Activated T-cell treated with anti-CD3 and anti-CD28 coated beads for 48 hours (primary cell): Measurements from ENCODE around the gene ANKRD65.
A peak's percentile ranks its signal among the peaks of the same experiment; 100 is the strongest.
"Not testable (repeated sequence)": the region's sequence is repeated elsewhere in the genome, so short reads cannot be mapped to it uniquely, and the experiment has no call there.

ENCODE experiments used
- DNase-seq: peaks from one replicate; pipeline ENCODE4 v3.0.0-alpha.2; 2020; ENCODE audit warnings: low read depth

ANKRD65 gene

DNA sequence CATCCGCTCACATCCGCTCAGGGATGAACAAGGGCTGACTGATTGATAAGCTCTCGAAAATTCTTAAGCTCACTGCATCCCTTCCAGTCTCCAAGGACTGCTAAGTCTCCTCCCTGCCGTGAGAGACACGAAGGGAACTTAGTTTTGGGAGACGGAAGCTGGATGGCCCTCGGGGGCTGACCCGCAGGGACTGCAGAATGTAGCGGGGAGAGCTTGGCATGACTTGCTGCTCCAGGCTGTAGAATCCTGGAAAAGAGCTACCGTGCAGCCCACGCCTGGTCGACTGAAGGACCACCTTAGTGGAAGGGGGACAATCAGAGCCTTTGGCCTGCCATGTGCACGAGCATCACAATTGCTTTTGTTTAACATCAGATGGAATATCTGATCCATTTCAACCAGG is 5.3 kb downstream of the ANKRD65 start:
- DNase-seq, result no peak

DNA sequence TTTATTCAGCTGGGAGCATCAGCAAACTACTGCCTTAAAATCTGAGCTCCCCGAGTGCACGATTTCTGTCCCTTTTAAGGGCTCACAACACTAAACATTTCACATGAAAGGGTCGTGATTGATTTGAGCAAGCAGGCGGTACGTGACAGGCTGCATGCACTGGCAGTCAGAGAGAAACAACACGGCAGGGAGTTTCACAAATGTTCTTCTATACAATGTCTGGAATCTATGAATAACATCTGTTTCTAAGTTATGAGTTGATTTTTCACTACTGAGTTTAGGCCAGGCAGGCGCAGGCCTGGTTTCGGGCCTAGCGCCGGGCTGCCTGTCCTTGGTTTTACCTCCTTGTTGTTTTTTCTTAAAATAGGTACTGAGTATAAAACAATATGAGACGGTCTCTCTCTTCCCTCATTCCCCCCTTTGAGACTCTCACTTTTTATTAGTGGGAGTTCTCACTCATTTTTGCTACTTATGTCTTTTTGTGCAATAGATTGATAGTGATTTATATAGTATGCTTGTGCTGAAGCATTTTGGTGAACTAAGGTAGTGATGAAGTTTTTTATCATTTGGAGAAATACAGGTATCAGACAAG is 8.7 kb downstream of the ANKRD65 start:
- DNase-seq, result not testable (repeated sequence)

DNA sequence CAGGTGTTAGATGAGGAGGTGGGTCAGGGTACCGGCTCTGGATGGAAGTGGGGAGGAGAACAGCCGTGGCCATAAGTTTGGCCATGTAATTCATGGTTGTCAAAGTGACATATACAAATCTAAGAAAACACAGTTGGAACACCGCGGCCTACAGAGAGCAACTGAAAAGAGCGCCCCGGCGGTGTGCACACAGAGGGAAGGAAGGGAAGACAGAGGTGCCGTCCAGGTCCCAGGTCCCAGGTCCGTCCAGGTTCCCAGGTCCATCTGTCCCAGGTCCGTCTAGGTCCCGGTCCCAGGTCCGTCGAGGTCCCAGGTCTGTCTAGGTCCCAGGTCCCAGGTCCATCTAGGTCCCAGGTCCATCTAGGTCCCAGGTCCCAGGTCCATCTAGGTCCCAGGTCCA is 9.4 kb downstream of the ANKRD65 start:
- no peak for DNase-seq

DNA sequence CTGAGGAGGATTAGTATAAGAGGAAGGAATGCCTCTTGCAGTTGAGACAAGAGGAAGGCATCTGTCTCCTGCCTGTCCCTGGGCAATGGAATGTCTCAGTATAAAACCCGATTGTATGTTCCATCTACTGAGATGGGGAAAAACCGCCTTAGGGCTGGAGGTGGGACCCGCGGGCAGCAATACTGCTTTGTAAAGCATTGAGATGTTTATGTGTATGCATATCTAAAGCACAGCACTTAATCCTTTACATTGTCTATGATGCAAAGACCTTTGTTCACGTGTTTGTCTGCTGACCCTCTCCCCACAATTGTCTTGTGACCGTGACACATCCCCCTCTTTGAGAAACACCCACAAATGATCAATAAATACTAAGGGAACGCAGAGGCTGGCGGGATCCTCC is 10.8 kb downstream of the ANKRD65 start:
- DNase-seq, result not testable (repeated sequence)

DNA sequence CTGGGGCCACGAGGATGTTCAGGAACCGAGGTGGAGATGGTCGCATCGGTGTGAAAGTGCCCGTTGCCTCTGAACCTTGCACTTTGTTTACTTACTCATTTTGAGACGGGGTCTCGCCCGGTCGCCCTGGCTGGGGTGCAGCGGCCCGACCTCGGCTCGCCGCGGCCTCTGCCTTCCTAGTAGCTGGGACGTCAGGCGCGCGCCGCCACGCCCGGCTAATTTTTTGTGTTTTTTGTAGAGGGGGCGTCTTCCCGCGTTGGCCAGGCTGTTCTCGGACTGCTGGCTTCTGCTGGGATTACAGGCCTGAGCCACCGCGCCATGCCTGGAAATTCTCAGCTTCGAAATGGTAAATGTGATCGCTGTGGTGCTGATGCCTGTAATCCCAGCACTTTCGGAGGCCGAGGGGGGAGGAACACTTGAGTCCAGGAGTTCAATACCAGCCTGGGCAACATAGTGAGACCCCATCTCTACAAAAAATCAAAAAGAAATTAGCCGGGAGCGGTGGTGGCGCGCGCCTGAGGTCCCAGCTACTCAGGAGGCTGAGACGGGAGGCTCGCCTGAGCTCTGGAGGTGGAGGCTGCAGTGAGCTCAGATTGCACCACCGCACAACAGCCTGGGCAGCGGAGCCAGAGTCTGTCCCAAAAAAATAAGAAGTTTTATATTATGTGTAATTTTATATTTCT is 13.3 kb downstream of the ANKRD65 start:
- no peak for DNase-seq

DNA sequence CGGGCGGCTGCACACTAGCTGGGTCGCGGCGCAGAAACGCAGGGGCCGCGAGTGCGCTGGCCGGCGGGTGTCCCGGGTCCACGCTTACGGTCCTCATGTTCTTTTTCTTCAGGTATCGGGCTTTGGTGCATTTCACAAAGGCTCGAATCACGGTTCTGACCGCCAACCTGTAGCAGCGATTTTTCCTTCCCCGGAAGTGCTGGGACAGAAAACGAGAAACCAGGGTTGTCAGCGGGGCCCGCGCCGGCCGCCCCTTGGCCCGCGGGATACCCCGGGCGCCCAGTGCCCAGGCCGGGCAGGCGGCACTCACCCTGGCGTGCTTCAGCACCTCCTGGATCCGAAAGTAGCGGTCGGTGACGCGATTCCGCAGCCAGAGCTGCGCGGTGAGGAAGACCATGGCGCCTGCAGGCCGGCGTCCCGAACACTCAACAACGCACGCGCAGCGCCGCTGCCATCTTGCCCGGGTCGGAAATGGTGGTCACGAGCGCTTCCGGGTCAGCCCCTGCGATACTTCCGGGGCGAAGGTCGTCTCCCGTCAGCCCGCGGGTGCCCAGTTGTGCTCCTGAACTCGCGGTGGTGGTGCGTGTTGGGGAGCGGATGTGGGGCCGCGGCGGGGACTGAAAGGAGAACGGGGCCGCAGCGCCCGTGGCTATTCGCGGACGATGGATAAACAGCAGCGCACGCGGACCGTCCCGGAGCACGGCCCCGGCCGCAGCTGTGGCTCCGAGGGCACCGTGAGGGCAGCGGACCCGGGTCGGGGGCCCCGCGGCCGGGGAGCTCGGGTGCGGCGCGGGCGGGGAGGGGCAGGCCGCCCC is 14.0 kb downstream of the ANKRD65 start, which contains the start of gene MRPL20:
MRPL20 (minus strand) TSS at position 473 of the 815 bp plus-strand sequence; CDS start at position 397, 76 bp downstream.
- peak; percentile 95 for DNase-seq

DNA sequence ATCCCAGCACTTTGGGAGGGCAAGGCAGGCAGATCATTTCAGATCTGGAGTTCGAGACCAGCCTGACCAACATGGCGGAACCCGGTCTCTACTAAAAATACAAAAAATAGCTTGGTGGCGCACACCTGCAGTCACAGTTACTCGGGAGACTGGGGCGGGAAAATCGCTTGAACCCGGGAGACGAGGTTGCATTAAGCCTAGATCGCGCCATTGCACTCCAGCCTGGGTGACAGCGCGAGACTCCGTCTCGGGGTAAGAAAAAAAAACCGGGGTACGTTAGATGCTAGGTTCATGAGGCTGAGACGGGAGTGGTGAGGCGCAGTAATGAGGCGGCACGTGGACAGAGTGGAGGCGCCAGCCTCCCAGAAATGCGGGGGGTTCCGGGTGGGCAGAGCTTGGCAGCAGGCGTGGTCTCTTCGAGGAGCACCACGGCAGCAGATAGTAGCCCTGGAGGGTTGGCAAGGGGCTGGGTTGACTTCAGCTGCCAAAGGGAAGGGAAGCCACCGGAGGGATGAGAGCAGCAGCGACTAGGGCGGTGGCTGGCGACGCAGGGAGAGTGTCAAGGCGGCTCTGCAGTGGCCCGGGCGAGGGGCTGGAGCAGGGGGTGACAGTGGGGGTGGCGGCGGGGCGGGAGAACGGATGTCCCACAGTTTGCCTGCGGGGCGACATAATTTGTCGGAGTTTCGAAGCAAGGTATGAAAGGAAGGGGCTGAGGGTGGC is 14.8 kb downstream of the ANKRD65 start:
- DNase-seq, result no peak

DNA sequence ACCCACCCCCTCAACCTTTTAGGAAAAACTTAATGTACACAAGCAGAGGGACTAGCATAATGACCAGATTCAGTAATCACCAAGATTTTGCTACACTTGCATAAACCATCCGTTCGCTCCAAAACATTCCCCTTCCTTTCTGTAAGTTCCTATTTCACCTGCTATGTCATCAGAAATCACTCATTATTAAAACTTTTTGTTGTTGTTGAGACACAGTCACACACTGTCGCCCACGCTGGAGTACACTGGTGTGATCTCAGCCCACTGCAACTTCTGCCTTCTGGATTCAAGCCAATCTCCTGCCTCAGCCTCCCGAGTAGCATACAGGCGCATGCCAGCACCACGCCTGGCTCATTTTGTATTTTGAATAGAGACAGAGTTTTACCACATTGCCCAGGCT is 17.4 kb downstream of the ANKRD65 start:
- DNase-seq, result no peak

DNA sequence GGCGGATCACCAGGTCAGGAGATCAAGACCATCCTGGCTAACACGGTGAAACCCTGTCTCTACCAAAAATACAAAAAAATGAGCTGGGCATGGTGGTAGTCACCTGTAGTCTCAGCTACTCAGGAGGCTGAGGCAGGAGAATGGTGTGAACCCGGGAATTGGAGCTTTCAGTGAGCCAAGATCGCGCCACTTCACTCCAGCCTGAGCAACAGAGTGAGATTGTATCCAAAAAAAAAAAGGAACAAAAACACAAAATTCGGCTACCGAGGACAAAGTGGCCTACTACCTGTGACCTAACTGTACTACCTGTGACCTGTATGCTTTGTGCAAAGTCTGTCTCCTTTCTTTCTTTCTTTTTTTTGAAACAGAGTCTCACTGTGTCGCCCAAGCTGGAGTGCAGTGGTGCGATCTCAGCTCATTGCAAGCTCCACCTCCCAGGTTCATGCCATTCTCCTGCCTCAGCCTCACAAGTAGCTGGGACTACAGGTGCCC is 18.1 kb downstream of the ANKRD65 start:
- not testable (repeated sequence) for DNase-seq

DNA sequence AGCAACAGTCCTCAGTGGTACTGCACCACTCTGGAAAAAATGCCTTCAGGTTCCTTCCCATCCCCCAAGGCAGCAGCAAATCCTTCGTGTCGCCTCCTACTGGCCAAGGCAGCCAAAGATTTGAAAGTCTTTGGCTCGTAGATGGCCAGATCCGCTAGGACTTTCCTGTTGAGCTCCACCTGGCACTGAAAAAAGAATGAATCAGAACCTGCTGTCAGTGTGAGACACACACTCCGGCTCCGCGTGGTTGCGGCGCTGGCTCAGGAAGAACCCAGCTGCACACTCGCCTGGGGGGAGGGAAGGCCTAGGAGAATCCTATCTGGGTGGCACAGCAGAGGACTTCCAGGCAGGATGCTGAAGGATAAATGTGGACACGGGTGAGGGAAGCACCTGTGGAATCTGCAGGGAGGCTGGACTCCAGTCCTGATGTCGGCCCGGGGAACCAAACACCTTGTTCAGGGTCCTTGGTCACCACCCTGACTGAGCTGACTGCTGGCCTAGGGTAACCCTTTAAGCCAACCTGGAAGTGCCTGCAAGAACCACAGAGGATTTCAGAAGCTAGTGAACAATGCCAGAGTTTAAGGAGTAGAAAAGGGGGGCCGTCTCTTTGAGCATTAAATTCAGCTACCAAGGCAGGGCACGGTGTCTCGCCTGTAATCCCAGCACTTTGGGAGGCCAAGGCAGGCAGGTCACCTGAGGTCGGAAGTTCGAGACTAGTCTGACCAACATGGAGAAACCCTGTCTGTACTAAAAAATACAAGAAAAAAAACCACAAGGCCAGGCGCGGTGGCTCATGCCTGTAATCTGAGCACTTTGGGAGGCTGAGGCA is 18.8 kb downstream of the ANKRD65 start:
- peak; percentile 49 for DNase-seq

DNA sequence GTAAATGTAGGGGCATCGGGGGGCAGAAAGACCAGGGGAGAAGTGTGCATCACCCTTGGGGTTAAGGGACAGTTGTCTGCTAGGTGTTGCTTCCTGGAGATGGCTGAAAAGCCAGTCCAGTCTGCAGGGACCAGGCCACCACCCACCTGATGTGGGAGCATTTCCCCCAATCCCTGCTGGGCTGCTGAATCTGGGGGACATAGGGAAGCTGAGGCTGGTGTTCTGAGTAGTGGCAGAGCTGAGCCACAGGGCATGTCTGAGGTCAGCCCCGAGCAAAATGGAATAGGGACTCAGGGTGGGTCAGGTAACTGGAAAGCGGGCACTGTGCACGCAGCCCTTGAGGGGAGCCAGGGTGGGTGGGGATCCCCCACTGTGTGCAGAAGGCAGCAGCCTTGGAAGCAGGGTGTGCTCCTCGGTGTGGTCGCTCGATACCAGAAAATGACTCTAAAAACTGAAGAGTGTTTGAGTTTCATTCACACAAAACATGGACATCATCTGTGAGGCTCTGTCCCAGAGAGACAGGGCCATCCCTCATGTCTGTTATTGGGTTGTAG is 19.5 kb downstream of the ANKRD65 start:
- DNase-seq, result no peak

DNA sequence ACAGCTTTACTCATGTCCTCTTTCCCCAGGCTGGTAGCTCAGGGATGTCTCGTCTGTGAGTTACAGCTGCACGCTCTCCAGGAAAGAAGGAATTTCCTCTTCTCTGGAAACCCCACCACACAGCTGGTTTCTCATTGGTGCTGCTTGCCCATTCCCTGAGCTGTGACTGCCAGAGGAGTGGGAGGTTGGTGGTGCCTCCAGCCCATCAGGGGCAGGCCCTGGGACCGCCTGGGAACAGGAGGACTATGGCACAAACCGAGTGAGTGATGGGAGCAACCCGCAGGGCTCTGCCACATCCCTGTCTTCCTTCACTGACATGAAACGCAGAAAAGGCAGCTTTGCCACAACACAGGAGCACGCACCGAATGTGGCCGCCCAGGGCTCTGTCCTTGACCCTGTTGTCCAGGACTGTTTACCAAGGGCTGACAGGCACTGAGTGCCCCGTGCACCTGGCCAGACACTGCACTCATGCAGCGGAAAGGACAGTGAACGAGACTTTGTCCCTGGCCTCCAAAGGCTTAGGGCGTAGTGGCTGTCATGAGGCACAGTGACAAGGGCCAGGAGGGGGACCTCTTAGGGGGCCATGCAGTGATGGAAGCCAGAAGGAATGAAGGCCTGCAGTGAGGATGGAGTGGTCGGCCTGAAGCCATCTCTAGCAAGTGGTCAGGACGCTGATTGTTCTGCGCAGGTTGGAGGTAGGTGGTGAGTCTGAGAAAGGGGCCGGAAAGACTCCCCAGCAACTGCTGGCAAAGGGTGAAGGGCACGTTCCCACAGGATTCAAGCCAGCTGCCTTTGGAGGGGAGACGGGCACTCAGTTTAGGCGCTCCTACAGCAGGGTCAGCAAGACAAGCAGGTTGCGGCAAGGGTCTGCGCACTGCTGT is 20.3 kb downstream of the ANKRD65 start:
- DNase-seq, result no peak

DNA sequence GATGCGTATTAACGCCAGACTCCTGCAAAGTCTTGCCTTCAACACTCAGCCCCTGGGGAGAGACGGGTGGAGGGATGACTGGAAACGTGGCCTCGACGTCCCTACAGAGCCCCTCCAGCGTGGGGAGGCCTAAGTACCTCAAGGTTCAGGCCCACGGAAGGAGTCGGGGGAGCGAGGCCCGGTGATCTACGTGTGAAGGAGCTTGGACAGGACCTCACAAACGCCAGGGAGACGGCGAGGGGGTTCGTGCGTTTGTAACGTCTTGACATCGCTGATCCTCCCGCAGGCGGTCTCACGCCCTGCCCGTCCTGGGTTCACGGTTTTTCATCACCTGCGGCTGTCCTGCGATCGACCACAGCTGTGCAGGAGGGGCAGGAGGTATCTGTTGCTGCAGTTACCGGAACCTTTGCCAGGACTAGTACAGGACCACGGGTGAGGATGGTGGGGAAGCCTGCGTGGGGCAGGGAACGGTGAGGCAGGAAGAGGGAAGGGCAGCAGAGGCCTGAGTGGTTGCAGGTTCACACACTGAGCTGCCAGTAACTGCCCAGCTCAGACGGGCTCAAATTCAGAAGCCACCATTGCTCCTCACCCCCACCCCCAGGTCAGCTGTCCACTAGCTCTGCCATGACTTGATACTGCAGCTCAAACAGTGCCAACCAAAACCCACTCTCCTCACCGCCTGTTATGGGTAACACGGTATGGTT is 21.1 kb downstream of the ANKRD65 start:
- DNase-seq, result no peak

DNA sequence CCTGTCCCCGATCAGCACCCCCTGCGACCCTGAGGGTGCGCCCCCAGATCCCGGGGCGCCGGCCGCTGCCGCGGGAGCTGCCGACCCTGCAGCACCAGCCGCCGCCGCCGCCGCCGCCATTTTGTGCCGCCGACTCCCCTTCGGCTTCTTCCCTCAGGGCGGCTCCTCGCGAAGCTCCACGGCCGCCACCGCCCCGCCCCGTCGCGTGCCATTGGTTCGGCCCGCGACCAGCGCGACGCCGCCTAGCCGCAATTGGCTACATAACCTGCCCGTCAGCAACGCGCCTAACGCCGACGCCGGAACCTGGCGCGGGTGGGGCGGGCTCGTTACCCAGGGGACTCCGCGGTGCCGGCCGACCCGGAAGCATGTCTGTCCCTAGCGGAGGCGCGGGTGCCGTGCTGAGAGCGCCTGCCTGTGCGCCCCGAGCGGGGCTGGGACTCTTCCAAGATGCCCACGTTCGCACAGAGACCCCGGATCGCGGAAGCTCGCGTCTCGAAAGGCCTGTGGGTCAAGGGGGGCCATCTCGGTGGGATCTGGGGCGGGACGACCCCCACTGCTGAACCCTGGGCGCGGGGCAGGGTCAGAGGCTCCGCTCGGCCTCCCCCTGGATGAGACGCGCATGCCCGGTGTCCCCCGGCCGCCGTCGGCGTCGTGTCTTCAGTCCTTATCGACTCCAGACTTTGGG is 21.7 kb downstream of the ANKRD65 start, which contains the start of gene CCNL2:
CCNL2 (minus strand) TSS at position 149 of the 685 bp plus-strand sequence; CDS start at position 120, 29 bp downstream.
- peak; percentile 100 for DNase-seq

DNA sequence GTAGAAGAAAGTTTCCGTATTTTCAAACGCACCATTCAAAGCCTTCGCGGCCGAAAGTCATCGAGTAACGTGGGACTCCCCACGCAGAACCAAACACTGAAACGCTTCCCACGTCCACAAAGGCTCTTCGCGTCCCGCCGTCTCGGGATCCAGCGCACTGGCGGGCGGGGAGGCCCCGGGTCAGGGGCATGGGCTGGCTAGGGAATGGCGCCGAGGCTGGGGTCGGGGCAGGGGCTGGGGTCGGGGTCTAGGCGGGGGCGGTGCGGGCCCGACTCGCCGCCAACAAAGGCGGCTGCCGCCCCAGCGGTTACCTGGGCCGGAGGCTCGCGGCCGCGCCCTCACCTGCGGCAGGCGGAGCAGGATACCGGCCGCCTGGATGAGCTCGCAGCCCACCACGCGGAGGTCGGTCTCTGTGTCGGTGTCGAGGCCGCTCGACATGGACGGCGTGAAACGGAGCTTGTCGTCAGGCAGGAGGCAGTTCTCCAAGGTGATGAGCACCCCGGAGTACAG is 22.3 kb downstream of the ANKRD65 start:
- no peak for DNase-seq

DNA sequence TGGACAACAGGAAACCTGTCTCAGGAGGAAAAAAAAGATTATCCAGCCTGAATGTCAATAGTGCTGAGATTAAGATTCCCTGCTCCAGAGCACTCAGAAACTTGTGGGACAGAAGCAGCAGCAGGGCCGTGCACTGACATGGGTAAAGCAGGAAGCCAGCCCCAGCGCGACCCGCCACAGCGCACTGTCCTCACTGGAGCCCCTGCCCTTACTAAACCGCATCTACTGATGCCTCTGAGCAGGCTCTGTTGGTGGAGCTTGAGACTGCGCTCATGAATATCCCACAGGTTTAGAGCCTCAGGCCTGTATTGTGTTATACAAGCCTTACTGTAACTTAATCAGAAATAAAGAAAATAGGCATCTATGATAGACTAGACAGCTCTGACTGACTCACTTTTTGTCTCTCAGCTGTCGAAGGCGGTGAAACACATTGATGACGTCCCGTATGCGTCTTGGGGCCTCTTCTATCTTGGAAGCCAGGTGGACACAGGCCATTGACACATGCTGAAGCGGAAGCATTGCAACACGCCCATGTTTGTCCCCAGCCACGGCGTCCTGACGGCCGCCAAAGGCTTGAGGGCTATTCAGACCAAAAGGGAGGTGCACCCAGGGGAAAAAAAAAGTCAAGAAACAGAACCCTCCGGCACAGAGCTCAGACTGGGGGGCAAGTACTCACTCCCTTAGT is 23.1 kb downstream of the ANKRD65 start:
- DNase-seq, result no peak

DNA sequence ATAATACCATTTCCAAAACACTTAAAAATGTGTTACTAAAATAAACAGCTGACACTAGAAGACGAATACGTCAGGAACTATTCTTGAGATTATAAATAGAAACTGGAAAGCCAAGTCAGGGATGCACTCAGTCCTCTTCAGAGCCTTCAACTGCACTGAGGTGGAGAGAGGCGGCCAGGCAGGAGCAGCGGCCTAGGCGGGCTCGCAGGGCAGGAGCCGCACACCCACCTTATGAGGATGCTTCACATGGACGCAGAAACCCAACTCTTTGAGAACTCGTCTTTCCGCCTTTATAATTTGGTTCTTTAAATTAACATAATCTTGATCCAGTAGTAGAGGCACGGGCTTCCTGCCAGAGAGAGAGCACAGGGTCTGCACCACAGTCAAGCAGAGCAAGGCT is 25.9 kb downstream of the ANKRD65 start:
- no peak for DNase-seq

DNA sequence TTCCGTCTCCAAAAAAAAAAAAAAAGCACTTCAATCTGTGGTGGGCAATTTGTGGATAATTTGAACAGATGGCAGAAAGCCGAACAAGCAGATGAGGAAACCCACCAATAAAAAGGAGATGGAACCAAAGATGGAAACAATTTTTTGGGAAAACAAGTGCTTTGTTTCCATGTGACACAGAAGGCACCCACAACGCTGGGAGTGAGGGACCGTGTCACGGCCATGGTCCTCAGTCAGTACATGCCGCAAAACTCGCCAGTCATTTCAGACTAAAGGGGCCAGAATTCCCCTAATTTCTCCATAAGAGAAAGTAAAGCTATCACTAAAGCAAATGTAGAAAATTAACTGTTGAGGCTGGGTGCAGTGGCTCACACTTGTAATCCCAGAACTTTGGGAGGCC is 27.0 kb downstream of the ANKRD65 start:
- DNase-seq, result no peak
